HG03196 (cell line): ENCODE measurements around the gene ELL.
A peak's percentile ranks its signal among the peaks of the same experiment; 100 is the strongest.

Experiments
- ATAC-seq: cut with Tn5 transposase; IDR thresholded peaks from one replicate; pipeline ENCODE4 v1.9.1; 2021; ENCODE audit not compliant: unreplicated experiment

Gene ELL

DNA sequence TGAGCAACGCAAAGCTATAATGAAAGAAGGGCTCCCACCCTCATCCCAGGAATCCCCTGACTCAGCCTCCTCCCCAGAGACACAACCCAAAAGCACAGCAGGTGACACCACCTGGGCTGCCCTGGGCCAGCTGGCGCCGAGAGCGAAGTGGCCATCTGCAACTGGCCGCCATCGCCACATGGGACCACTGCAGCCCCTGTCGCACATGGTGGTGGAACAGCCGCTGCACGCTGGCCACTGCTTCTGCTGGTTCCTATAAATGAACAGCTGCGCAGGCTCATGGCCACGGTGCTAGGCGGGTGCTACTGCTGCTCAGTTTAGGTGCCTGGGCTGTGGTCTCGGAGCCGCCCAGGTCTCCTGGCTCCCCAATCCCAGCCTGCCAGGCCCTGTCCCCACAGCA lies 72.3 kb downstream of the ELL start:
- no peak for ATAC-seq

DNA sequence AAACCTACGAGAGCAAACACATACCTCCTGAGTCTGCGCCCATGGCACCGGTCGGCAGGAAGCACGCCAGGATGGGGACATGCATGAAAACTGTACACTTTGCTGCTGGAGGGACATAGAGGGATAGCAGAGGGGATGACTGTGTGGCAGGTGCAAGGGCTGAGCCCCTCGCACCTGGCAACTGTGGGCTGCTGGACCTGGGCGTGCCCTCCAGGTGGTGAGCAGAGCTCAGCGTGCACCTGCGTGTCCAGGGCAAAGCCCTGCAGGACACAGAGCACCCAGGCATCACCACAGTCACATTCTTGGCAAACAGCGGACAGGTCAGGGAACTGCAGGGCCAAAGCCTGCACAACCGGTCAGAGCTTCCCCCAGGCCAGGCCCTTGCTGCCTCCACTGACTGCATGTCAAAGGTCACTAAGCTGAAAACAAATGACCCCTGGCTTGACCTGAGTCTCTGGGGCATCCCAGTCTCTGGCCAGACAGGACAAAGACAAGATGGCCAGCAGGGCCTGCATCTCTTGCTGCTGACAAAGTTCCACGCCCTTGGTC lies 75.0 kb downstream of the ELL start:
- ATAC-seq, result no peak

- no peak for ATAC-seq
Observed at GRCh38 chr19:18446145-18446810, 75.6 kb downstream of the ELL start.

- no peak for ATAC-seq
Observed at GRCh38 chr19:18445262-18445948, 76.5 kb downstream of the ELL start.

DNA sequence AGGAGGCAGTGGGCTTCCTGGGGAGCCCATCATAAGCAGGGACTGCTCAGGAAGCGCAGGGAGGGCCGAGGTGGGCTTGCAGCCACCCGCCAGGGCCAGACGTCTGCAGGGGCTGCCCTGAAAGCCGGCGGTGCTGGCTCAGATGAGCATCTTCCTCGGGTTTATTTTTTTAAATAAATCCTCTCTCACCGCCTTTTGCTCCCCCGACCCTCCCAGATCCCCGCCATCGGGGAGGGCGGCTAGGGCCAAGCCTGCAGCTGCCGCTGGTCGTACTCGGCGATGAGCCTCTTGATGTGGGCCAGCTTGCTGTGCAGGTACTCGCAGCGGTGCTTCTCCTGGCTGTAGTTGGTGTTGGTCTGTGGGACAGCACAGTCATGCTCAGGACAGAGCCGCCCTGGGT lies 77.4 kb downstream of the ELL start:
- ATAC-seq, result no peak

GRCh38 chr19:18443831-18444230 lies 78.0 kb downstream of the ELL start:
- no peak for ATAC-seq

GRCh38 chr19:18443406-18443805 lies 78.5 kb downstream of the ELL start:
- no peak for ATAC-seq

GRCh38 chr19:18442941-18443340 lies 78.9 kb downstream of the ELL start:
- ATAC-seq, result no peak

DNA sequence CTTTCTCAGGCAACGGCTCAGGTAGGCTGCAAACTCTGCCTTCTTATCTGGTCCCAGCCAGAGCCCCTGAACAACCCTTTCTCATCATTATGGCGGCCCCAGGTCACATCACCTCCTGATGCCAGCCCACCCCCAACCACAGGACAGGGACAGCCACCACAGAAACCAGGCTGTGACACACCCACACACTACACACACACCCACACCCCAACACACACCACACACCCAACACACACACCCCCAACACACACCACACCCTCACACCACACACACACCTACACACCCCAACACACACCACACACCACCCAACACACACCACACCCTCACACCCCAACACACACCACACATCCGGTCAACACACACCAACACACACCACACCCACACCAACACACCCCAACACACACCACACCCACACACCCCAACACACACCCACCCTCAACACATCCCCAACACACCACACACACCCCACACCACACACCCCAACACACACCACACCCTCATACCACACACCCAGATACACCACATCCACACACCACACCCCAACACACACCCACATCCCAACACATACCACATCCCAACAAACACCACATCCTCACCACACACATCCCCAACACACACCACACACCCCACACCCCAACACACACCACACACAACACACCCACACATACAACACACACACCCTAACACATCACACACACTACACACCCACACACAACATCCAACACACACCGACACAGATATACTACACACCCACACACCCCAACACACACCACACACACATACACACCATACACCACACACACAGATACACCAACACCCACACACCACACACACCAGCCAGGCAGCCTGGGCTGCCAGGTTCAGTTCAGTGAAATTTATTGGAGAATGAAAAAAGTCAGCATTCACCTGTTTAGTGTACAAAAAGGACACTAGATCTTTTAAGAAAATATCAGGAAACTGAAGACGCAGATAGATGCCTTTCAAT lies 79.8 kb downstream of the ELL start:
- ATAC-seq, result no peak

- ATAC-seq, result no peak
Observed at GRCh38 chr19:18440936-18441803, 80.7 kb downstream of the ELL start.

- no peak for ATAC-seq
Observed at GRCh38 chr19:18440415-18440877, 81.4 kb downstream of the ELL start.

DNA sequence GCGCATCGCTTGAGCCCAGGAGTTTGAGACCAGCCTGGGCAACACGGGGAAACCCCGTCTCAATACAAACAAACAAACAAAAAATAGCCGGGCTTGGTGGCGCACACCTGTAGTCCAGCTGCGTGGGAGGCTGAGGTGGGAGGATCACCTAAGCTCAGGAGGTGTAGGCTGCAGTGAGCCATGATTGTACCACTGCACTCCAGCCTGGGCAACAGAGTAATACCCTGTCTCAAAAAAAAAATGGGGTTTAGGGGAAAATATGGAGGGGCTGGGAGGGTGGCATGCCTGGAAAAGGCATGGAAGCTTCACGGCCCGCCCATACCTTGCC lies 82.0 kb downstream of the ELL start:
- no peak for ATAC-seq

- ATAC-seq, result no peak
Observed at GRCh38 chr19:18439025-18439909, 82.6 kb downstream of the ELL start.

DNA sequence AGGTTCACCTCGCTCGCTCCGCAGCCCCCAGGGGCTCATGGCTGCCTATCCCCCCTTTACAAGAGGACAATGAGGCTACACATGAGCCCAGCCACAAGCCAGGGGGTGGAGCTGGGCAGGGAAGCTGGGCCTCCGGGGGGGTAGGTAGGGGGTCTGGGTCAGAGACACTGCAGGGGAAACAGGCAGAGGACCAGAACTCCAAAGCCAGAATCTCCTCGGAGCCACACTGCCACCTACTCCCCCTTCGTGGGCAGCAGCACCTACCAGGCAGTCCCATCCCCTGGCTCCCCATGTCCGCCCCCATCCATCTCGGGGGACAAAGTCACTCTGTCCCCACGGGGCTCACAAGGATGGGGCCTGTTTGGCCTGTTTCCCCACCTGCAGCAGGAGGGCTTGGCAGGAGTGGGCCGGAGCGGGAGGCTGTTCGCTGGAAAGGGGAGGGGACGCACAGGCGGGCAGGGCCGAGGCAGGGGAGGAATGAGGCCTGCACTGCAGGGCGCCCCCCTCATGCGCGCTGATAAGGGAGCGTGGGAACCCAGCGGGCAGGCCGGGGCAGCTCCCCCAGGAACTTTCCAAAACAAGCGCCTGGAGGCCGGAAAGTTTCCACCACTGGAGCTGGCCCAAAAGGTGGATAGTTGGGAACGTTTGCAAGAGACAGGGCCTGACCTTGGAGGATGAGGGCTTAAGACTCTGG lies 83.4 kb downstream of the ELL start:
- ATAC-seq, result no peak

GRCh38 chr19:18437491-18438330 lies 84.2 kb downstream of the ELL start, which contains the start of gene ISYNA1:
ISYNA1 (minus strand) TSS chr19:18438133; CDS start chr19:18437979, 154 bp downstream.
- ATAC-seq, result no peak

- ATAC-seq, result peak; percentile 44
Observed at GRCh38 chr19:18436671-18437490, 85.0 kb downstream of the ELL start.
